ENCODE results near the gene SMYD3. TPM values are rescaled to one million over a fixed set of nuclear protein-coding genes. Genes with fewer than 3 reads are reported as not detected.
"Not testable (repeated sequence)": the region's sequence is repeated elsewhere in the genome, so short reads cannot be mapped to it uniquely, and the experiment has no call there.

The SMYD3 gene
- polyA plus RNA-seq, 3 donors, result 29.0 to 36.5 (median 32.0) TPM

DNA sequence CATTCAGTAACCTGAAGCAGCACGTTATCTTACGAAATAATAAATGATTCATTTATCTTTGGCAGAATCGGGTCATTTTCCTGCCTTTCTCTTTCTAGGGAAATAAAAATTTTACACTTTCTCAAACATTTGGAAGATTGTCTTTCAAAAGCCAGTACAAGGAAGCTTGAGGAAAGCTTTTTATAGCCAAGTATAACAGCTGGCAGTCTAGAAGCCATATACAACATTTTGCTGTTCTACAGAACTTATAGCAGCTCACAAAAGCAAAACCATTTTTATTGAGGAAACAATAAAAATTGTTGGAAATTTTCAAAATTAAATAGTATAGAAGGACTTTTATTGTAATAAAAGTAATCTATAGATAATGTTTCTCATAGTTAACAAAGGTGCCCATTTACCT, 448.6 kb downstream of the SMYD3 start:
- no peak for DNase-seq (ENCODE audit: low read depth in 3 of 3, low spot score in 2 of 3)

- no peak for DNase-seq (ENCODE audit: low read depth in 3 of 3, low spot score in 2 of 3)
Observed at GRCh38 chr1:246052603-246053002, 454.5 kb downstream of the SMYD3 start.

DNA sequence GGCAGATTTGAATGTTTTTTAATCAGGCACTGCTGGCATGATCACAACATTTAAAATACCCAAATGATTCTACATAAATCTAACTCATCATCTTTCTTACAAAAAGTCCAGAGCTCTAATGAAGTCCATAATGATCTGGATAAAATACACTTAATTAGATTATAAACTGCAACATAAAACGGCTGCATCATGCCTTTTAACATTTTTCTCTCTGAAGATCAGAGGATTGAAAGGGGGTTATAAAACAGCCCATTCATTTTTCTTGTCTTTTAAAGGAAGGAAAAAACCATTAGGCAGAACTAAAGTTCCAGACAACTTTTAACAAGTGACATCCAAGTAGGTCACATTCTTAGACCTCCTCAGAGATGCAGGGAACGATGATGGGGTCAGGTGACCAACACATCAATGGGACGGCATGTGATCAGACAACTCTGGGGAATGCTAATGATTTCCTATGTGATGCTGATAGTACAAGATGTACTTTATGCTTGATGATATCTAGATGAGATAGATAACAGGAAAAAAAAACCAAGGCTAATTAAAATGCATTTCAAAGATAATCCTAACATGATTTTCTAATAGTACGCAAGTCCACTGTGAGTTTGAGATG, 455.1 kb downstream of the SMYD3 start:
- no peak for DNase-seq (ENCODE audit: low read depth in 3 of 3, low spot score in 2 of 3)

GRCh38 chr1:246048693-246049092, 458.4 kb downstream of the SMYD3 start:
- no peak for DNase-seq (ENCODE audit: low read depth in 3 of 3, low spot score in 2 of 3)

- no peak for DNase-seq (ENCODE audit: low read depth in 3 of 3, low spot score in 2 of 3)
Observed at GRCh38 chr1:246043556-246043955, 463.5 kb downstream of the SMYD3 start.

DNA sequence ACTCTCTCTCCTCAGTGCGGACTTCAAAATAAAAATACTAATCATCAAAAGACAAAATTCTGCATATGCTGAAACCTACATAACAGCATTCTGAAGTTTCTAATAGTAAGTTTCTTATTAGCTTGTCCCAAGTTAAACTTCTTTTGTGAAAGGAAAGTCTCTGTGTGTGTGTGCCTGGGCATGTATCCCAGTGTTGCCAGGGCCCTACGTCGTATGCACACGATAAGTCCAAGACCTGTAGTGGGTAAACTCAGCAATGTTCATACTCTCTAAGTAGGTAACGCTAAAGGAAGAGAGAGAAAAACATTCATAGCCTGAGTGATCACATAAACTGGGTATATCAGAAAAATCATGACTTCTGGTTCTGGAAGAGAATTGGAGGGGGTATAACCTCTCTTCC, 465.7 kb downstream of the SMYD3 start:
- DNase-seq (ENCODE audit: low read depth in 3 of 3, low spot score in 2 of 3), result no peak

DNA sequence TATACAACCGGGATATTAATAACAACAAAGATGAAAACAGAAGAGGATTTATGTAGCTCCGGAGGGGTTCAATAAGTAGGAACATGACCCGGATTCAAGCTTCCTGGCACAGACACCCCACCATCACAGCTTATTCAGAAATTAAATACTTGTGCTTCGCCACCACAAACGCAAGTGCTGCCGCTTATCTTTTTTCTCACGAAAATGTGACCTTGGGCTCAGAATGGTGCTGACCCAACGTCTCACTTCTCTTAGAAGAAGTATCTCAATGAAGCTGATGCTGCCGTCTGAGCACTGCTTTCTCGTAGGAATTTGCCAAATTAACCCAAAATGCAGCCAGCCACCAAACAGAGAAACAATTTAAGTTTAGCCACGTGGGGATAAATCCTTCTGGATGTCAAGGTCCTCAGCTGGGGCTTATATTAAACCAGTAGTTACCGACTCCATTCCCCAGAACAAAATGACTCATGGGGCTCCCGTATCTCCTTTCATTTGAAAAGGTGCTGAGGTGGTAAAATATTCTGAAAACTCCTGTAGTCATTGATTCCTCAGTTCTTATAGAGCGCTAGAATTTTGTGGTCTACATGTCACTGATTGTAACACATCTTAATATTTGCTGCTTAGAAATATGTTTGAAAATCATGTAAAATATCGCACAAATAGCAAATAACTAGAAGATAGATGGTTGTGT, 466.7 kb downstream of the SMYD3 start:
- no peak for DNase-seq (ENCODE audit: low read depth in 3 of 3, low spot score in 2 of 3)

DNA sequence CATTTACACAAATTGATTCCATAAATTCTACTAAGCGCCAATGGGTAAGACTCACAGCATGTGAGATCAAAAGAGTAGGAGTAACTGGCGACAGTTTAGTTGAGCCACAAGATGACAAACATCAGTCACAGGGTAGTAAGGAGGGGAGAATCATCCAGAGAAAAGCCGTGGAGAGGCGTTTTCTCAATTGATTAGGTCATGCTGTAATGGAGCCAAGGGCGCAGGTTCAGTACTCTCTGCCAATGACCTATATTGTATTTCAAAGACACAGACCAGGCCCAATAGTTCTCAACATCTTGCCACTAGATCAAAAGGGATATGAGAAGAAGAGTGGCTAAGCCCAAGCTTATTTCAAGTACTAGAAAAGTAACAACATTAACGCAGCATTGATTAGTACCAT, 467.5 kb downstream of the SMYD3 start:
- DNase-seq (ENCODE audit: low read depth in 3 of 3, low spot score in 2 of 3), result no peak

GRCh38 chr1:246037832-246038231, 469.2 kb downstream of the SMYD3 start:
- DNase-seq (ENCODE audit: low read depth in 3 of 3, low spot score in 2 of 3), result no peak

GRCh38 chr1:246036175-246036574, 470.9 kb downstream of the SMYD3 start:
- no peak for DNase-seq (ENCODE audit: low read depth in 3 of 3, low spot score in 2 of 3)

DNA sequence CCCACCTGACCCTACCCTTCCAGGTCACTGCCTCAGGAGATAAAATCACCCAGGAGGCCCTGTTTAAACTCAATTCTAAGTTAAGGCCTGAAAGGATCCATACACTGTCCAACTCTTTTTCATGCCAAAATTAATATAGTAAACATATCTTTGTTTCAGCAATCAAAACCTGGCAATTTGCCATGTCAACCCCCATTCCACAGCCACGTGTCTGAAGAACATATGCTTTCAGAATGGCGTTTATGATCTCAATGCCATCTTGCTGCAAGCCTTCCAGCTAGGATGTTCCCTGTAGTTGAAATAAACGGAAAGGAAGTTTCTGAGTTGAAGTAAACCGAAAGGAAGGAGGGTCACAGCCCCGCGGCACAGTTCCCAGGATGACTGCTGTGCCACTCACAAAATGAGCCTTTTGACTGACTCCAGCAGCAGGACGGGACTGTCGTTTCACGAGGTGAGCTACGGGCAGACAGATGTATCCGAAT, 472.0 kb downstream of the SMYD3 start:
- no peak for DNase-seq (ENCODE audit: low read depth in 3 of 3, low spot score in 2 of 3)

GRCh38 chr1:246034630-246035029, 472.4 kb downstream of the SMYD3 start:
- no peak for DNase-seq (ENCODE audit: low read depth in 3 of 3, low spot score in 2 of 3)

DNA sequence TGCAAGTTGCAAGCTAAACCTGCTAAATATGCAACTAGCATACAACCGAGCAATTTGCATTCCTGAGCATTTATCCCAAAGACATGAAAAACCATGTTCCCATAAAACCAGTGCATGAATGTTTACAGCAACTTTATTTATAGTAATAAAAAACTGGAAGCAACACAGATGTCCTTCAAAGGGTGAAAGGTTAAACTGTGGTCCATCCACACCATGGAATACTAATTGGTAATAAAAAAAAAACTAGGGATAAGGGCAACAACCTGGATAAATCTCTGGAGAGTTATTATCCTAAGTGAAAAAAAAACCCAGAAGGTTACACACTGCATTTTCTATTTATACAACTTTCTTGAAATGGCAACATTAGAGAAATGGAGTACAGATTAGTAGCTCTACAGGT, 474.1 kb downstream of the SMYD3 start:
- DNase-seq (ENCODE audit: low read depth in 3 of 3, low spot score in 2 of 3), result no peak

GRCh38 chr1:246032031-246032551, 475.0 kb downstream of the SMYD3 start:
- no peak for DNase-seq (ENCODE audit: low read depth in 3 of 3, low spot score in 2 of 3)

DNA sequence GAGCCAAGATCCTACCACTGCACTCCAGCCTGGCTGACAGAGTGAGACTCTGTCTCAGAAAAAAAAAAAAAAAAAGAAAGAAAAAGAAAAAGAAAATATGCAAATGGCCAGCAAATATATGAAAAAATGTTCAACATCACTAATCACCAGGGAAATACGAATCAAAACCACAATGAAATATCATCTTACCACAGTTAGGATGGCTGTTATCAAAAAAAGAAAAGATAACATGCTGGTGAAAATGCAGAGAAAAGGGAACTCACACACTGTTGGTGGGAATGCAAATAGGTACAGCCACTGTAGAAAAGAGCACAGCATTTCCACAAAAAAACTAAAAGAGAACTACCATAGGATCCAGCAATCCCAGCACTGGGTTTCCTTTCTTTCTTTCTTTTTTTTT, 477.5 kb downstream of the SMYD3 start:
- no peak for DNase-seq (ENCODE audit: low read depth in 3 of 3, low spot score in 2 of 3)

DNA sequence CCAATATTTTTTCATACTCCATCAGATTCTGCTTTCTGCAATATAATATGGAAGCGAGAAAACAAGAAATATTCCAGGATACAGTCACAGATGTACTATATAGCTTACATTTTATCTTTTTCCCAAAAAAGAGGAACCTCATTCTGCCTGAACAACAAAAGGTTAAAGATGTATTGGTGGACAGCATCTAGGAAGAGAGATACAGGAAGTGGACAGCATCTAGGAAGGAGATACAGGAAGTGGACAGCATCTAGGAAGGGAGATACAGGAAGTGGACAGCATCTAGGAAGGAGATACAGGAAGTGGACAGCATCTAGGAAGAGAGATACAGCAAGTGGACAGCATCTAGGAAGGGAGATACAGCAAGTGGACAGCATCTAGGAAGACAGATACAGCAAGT, 483.0 kb downstream of the SMYD3 start:
- not testable (repeated sequence) for DNase-seq (ENCODE audit: low read depth in 3 of 3, low spot score in 2 of 3)

GRCh38 chr1:246020211-246020954, 486.7 kb downstream of the SMYD3 start:
- DNase-seq (ENCODE audit: low read depth in 3 of 3, low spot score in 2 of 3), result no peak

DNA sequence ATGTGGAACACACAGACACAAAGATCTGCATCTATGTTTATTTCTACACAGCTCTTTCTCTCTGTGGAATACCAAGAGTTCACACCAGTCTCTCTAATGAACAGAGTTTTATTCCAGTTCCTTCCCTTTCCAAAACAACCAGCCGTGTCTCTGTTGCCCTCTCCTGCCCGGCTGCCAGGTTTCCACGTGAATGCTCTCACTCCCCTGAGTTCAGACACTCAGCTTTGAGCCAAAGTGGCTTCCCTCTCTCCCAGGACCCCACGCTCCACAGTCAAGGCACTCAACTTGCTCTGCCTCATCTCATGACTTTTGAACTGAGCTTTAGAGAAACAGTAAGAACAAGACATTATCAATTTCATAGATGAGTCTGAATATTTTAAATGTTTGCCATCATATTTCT, 488.9 kb downstream of the SMYD3 start:
- no peak for DNase-seq (ENCODE audit: low read depth in 3 of 3, low spot score in 2 of 3)

- no peak for DNase-seq (ENCODE audit: low read depth in 3 of 3, low spot score in 2 of 3)
Observed at GRCh38 chr1:246012341-246012740, 494.7 kb downstream of the SMYD3 start.

- no peak for DNase-seq (ENCODE audit: low read depth in 3 of 3, low spot score in 2 of 3)
Observed at GRCh38 chr1:246010386-246010785, 496.7 kb downstream of the SMYD3 start.

DNA sequence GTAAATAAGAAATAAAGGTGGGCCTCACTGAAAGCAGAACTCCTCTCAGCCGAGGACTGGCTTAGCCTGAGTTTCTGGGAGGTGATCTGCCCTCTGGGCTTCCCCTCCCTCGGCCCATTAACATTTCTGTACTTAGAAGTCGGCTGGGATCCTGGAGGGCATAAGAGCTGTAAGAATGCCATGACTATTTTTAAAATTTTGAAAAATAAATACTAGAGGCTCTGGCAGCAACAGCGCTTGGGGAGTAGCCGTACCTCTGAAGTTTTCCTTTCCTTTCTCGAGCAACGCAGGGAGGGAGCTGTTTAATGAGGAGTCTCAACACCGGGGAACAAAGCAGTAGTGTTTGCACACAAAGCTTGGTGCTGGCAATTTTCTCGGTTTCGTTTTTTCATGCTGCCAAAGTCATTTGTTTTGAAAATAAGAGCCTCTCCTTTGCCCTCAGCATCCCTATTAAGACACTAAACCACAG, 498.7 kb downstream of the SMYD3 start:
- DNase-seq (ENCODE audit: low read depth in 3 of 3, low spot score in 2 of 3), result no peak

Measured in right renal cortex interstitium (tissue), 3 donors.